HK-2 (cell line): ENCODE measurements around the gene TECTA.
"Not testable (repeated sequence)": the region's sequence is repeated elsewhere in the genome, so short reads cannot be mapped to it uniquely, and the experiment has no call there.

Source experiments
- DNase-seq: peaks from one replicate; pipeline ENCODE4 v3.0.0-alpha.2; 2018; ENCODE audit not compliant: unreplicated experiment

TECTA gene

DNA sequence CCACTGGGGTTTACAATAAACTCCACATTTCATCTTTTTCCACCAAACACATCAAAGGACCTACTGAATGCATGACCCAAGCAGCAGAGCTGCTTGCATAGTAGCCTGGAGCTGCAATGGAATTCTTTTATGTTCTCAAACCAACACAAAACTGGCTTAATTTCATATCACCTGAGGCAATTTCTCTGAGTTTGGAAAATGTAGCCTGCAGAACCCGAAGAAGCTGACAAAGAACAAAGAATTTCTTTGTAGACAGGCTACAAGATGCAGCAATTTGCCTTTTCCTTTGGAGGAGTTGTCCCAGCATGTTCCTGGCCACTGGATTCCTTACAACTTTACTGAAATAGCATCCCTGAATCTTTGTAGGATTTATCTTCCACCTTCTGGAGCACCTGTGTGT lies 5.5 kb upstream of the TECTA start:
- DNase-seq: no peak

DNA sequence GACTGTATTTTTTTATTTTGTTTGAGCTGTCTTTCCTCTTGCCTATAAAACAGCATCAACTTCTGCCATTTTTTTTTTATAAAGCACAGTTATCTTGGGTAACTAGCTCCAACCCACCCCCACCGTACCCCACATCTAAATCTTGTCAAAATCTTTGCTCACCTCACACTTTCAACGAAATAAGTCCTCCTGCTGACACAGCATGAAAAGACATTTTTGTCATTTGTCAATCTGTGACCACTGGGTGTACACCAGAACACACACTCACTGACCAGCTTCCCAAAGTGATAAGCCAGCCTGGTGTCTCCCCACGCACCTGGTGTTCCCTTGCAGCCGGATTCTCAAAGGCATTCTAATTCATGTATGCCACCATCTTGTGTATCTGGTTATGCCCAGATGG lies 1.7 kb upstream of the TECTA start:
- DNase-seq: no peak

- no peak for DNase-seq
Measured at GRCh38 chr11:121099885-121100284, 1.2 kb upstream of the TECTA start.

DNA sequence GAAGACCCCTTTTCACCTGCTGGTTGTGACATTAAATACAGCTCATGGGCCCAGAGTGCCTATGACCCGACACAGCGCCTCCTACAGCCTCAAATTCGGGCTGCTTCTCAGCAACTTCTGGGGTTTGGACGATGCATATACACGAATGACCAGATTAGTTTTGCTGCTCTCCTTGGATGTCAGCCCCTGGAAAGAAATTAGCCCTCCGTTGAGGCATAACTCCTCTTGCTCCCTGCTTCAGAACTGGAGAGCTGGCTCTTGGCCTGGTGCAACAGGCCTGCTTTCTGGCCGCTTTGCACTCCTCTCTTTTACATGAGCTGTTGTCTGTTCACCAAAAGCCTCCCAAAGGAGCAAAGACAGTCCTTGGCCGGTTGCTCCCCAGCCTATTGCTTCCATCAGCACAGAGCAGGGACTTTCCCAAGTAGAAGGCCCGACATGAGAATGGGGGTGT lies 3.3 kb downstream of the TECTA start:
- no peak for DNase-seq

- DNase-seq: no peak
Measured at GRCh38 chr11:121105063-121105480, 4.0 kb downstream of the TECTA start.

GRCh38 chr11:121105481-121106195 lies 4.6 kb downstream of the TECTA start:
- DNase-seq: no peak

DNA sequence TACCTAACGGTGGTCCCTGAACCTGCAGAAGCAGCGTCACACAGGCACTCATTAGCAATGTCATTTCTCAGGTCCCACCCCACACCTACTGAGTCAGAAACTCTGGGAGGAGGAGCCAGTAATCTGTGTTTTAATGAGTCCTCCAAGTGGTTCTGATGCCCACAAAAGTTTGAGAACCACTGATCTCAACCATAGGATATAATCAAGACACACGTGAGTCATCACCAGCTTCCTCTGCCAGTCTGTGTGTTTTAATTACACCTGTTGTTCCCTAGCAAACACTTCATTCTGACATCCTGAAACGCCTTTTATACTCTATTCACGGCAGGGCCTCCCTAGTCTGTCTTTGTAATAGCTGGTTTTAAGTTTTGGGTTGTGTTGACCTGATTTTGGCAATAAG lies 5.8 kb downstream of the TECTA start:
- no peak for DNase-seq

GRCh38 chr11:121108413-121108812 lies 7.4 kb downstream of the TECTA start:
- DNase-seq: no peak

DNA sequence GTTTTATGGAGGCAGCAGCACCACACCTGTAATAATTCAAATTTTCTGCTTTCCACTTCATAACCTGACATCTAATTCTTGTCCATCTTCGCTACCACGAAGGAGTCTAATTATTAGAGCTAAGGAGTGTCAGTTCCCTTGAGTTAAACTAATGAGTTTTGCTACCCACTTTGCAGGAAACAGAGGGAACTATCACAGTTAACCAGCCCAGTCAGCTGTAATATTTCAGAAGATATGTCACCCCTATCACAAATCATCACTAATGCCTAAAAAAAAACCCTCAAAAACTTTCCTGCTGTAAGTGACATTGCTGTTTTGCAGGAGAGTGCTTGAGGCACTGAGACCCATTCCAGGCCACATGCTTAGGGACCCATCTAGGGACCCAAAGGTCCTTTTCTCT lies 8.4 kb downstream of the TECTA start:
- no peak for DNase-seq

DNA sequence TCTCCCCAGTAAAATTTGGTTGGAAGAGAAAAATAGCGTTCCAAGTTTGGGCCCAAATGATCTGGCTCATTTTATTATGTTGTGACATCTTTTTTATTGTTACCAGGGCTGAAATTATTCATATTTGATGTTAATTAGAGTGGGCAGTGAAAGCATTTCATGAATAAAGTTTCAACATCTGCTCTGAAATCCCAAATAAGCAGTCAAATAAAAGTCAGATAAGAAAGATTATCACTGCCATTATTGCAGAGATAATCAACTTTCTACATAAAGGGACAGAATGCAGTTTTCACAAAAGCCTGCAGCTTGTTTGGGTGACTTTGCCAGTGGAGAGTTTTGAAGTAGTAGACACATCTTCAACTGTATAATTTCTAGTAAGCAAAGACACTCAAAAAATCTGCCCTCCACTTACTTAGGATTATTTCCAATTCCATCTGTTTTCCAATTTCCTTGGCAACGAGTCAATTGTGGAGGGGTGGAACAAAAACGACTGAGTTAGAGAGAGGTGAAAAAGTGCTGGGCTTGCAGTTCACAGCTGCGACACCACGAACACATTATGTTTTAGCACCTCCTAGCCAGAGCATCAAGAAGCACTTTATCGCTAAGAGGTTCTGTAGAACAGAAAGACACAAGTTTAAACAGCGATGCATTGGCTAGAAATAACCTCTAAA lies 9.0 kb downstream of the TECTA start:
- no peak for DNase-seq

- DNase-seq: no peak
Measured at GRCh38 chr11:121110871-121111724, 10.1 kb downstream of the TECTA start.

- peak; percentile 30 for DNase-seq
Measured at GRCh38 chr11:121112498-121113455, 11.7 kb downstream of the TECTA start.

GRCh38 chr11:121113611-121114010 lies 12.6 kb downstream of the TECTA start:
- no peak for DNase-seq

DNA sequence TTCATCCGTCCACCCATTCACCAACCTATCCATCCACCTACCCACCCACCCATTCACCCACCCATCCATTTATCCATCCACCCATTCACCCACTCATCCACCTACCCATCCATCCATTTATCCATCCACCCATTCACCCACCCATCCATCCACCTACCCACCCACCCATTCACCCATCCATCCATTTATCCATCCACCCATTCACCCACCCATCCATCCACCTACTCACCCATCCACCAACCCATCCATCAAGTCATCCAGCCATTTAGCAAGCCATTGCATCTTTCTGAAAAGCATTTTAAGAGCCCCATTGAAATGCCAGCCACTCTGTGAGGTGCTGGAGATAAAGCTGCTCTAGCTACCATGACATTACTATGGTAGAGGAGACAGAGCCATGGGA lies 14.0 kb downstream of the TECTA start:
- not testable (repeated sequence) for DNase-seq

- DNase-seq: no peak
Measured at GRCh38 chr11:121117788-121118187, 16.7 kb downstream of the TECTA start.

DNA sequence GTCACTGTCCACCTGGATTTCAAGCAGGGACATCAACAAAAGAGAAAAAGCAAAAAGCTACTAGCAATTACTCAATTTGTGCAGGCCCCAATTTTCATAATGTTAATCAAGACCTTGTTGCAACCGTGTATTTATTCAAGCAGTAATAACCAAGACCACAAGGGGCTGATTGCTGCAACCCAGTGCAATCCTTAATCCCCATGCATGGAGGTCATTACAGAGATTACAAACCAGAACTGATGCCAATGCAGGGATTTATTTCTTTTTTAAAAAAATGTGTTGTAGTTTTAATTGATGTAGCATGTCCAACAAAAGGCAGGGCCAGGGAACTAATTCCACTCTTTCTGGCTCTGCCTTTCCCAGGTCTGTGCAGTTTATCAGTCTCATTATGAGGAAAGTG lies 18.4 kb downstream of the TECTA start:
- no peak for DNase-seq

GRCh38 chr11:121122328-121122727 lies 21.3 kb downstream of the TECTA start:
- no peak for DNase-seq

- no peak for DNase-seq
Measured at GRCh38 chr11:121123496-121124069, 22.5 kb downstream of the TECTA start.

DNA sequence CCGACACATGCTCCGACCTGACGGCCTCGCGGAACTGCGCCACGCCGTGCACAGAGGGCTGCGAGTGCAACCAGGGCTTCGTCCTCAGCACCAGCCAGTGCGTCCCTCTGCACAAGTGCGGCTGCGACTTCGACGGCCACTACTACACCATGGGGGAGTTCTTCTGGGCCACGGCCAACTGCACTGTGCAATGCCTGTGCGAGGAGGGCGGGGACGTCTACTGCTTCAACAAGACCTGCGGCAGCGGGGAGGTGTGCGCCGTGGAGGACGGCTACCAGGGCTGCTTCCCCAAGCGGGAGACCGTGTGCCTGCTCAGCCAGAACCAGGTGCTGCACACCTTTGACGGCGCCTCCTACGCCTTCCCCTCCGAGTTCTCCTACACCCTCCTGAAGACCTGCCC lies 26.8 kb downstream of the TECTA start:
- DNase-seq: no peak

DNA sequence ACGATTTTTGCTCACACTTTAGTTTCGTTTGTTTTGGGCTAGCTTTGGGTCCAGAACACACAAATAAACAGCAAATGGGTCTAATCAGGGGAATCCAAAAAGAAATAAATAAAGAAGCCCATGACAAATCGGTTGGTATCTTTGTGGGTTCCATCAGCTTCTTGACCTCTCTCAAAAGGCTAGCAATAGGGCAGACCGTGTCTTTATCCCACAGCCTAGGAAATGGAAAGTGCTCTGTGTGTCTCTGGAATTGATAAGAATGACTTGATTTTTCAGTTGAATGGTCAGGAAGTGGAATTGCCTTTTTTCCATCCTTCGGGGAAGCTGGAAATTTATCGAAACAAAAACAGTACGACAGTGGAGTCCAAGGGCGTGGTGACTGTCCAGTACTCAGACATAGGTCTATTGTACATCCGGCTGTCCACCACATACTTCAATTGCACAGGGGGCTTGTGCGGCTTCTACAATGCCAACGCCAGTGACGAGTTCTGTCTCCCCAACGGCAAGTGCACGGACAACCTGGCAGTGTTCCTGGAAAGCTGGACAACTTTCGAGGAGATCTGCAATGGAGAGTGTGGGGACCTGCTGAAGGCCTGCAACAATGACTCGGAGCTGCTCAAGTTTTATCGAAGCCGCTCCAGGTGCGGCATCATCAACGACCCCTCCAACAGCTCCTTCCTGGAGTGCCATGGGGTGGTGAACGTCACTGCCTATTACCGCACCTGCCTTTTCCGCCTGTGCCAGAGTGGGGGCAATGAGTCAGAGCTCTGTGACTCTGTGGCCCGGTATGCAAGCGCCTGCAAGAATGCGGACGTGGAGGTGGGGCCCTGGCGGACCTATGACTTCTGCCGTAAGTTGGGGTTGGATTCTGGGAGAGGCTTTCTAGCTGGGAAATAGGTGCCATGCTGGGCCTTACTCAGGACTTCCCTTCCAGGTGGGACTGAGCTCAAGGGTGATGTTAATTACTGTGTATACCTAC lies 28.6 kb downstream of the TECTA start:
- no peak for DNase-seq
